Thyroid gland (tissue), 4 donors: ENCODE results near the gene CDYL2.

Experiments used
- CTCF ChIP-seq, 6 experiments: fragments of 200-600 bp in 3 of 6; fragments of 450-650 bp in 3 of 6; sonication (generic) in 3 of 6; IDR thresholded peaks; one replicate each; pipeline ENCODE4 v1.5.1; 2016 to 2019; ENCODE audit warnings: antibody characterized with exemption in 6 of 6, mild to moderate bottlenecking in 2 of 6, inconsistent platforms in 1 of 6, moderate library complexity in 1 of 6
- POLR2A ChIP-seq, 2 donors: fragments of 450-650 bp; IDR thresholded peaks; one replicate each; pipeline ENCODE4 v1.6.1; 2017; ENCODE audit warnings: antibody characterized with exemption in 2 of 2, mild to moderate bottlenecking in 2 of 2, moderate library complexity in 1 of 2

- TF ChIP-seq CTCF (IDR thresholded peaks at IDR 0.05) (no peak), POLR2A (IDR thresholded peaks at IDR 0.05) (no peak)
Observed at GRCh38 chr16:80802902-80803301, 1.5 kb downstream of the CDYL2 start.
